Measurements from ENCODE around the gene TADA3. TPM values are rescaled to one million over a fixed set of nuclear protein-coding genes. Genes with fewer than 3 reads are reported as not detected.
A peak's percentile ranks its signal among the peaks of the same experiment; 100 is the strongest.

Gene TADA3
- total RNA-seq, 1 experiment from 2014 or later, result 49.0 TPM

- TF ChIP-seq SMAD3 (CRISPR knock-in tag; IDR thresholded peaks at IDR 0.05; ENCODE audit: borderline replicate concordance), result no peak
- TF ChIP-seq ETV6 (CRISPR knock-in tag; IDR thresholded peaks at IDR 0.05), result no peak
- TF ChIP-seq FOXP4 (CRISPR knock-in tag; IDR thresholded peaks at IDR 0.05), result no peak
- no peak for TF ChIP-seq IRF1 (CRISPR knock-in tag; IDR thresholded peaks at IDR 0.05)
- no peak for TF ChIP-seq SMAD4 (CRISPR knock-in tag; IDR thresholded peaks at IDR 0.05)
- TF ChIP-seq, protein P1, sequence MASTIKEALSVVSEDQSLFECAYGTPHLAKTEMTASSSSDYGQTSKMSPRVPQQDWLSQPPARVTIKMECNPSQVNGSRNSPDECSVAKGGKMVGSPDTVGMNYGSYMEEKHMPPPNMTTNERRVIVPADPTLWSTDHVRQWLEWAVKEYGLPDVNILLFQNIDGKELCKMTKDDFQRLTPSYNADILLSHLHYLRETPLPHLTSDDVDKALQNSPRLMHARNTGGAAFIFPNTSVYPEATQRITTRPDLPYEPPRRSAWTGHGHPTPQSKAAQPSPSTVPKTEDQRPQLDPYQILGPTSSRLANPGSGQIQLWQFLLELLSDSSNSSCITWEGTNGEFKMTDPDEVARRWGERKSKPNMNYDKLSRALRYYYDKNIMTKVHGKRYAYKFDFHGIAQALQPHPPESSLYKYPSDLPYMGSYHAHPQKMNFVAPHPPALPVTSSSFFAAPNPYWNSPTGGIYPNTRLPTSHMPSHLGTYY (CRISPR knock-in tag; IDR thresholded peaks at IDR 0.05), result no peak
- no peak for TF ChIP-seq ZSCAN18 (CRISPR knock-in tag; IDR thresholded peaks at IDR 0.05)
- TF ChIP-seq RELA (CRISPR knock-in tag; IDR thresholded peaks at IDR 0.05; ENCODE audit: borderline replicate concordance), result no peak
- no peak for TF ChIP-seq GABPB1 (CRISPR knock-in tag; IDR thresholded peaks at IDR 0.05)
- Mint-ChIP-seq H3K4me3 (no peak overlapping the region), H3K27ac (no peak overlapping the region), H3K36me3 (peaks cover 55% of the 10 kb centered on the region), H3K27me3 (ENCODE audit: low read depth) (no peaks in the 10 kb centered on the region; the same call in 1 of the 2 replicates), H3K9me3 (no peaks in the 10 kb centered on the region), H3K4me1 (peaks cover 14% of the 10 kb centered on the region)
- no peak for ATAC-seq
- no peak for DNase-seq (ENCODE audit: low spot score)
- ChIA-PET POLR2A (no interaction called here), CTCF (interaction anchor here (0.7 kb wide), 1 partner anchor 41 kb away, joined by 3 read pairs; no protein-coding TSS in a partner anchor)
These were observed 5.1 kb upstream of the TADA3 start for GRCh38 chr3:9797196-9797945.

DNA sequence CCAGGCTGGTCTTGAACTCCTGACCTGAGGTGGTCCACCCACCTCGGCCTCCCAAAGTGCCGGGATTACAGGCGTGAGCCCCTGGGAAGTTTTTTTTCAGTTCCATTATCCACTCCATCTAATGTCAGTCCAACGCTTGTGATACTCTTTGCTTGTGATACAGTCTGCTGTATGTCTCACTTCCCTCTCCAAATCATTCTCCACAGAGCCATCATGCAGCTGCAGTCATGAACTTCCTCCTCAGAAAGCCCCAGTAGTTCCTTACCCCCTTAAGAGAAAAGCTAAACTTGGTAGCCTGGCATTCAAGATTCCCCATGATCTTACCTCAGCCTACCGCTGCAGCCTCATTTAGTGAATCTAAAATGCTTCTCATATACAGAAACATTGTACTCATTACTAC lies 2.9 kb upstream of the TADA3 start:
- ChIA-PET POLR2A (no interaction called here), CTCF (no interaction called here)
- H3K4me1 Mint-ChIP-seq, result peaks cover 18% of the 10 kb centered on the region
- DNase-seq (ENCODE audit: low spot score) (no peak), ATAC-seq (no peak)
- H3K9me3 Mint-ChIP-seq, result no peaks in the 10 kb centered on the region
- H3K36me3 Mint-ChIP-seq, result peaks cover 42% of the 10 kb centered on the region
- H3K27ac Mint-ChIP-seq, result peak overlapping the region; percentile 82
- peak overlapping the region; percentile 51 for H3K4me3 Mint-ChIP-seq
- no peaks in the 10 kb centered on the region; the same call in 1 of the 2 replicates for H3K27me3 Mint-ChIP-seq (ENCODE audit: low read depth)
- TF ChIP-seq USF1 (CRISPR knock-in tag; IDR thresholded peaks at IDR 0.05), result no peak
- no peak for TF ChIP-seq MXD4 (CRISPR knock-in tag; IDR thresholded peaks at IDR 0.05; ENCODE audit: borderline replicate concordance)
- no peak for TF ChIP-seq ZNF263 (CRISPR knock-in tag; IDR thresholded peaks at IDR 0.05; ENCODE audit: low read depth)
- TF ChIP-seq CDX4 (CRISPR knock-in tag; IDR thresholded peaks at IDR 0.05; ENCODE audit: borderline replicate concordance), result no peak
- TF ChIP-seq E2F5 (CRISPR knock-in tag; IDR thresholded peaks at IDR 0.05), result no peak
- no peak for TF ChIP-seq GTF2I (CRISPR knock-in tag; conservative IDR thresholded peaks at IDR 0.05)
- no peak for TF ChIP-seq PRDM15 (CRISPR knock-in tag; IDR thresholded peaks at IDR 0.05)
- TF ChIP-seq NFATC4 (CRISPR knock-in tag; IDR thresholded peaks at IDR 0.05), result no peak
- TF ChIP-seq TEAD1 (CRISPR knock-in tag; IDR thresholded peaks at IDR 0.05), result no peak
- no peak for TF ChIP-seq CREB1 (CRISPR knock-in tag; IDR thresholded peaks at IDR 0.05)
- TF ChIP-seq, protein P2, sequence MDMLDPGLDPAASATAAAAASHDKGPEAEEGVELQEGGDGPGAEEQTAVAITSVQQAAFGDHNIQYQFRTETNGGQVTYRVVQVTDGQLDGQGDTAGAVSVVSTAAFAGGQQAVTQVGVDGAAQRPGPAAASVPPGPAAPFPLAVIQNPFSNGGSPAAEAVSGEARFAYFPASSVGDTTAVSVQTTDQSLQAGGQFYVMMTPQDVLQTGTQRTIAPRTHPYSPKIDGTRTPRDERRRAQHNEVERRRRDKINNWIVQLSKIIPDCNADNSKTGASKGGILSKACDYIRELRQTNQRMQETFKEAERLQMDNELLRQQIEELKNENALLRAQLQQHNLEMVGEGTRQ (CRISPR knock-in tag; IDR thresholded peaks at IDR 0.05), result no peak
- TF ChIP-seq FOXJ3 (CRISPR knock-in tag; IDR thresholded peaks at IDR 0.05; ENCODE audit: borderline replicate concordance), result no peak
